ENCODE results near the gene MAPRE3.

- TF ChIP-seq CTCF (conservative IDR thresholded peaks at IDR 0.05) (no peak), ZFX (IDR thresholded peaks at IDR 0.05) (0 out of 2 replicates have a peak, but pooled peaks have one; percentile 19)
Measured at GRCh38 chr2:27071277-27071989, 101.0 kb downstream of the MAPRE3 start, which contains the start of gene OST4.

Measured in C4-2B (cell line).